HCT116 (cell line): ENCODE measurements around the gene HMGXB3. TPM values are rescaled to one million over a fixed set of nuclear protein-coding genes. Genes with fewer than 3 reads are reported as not detected.

Experiments
- ATAC-seq: fragments of 200-7000 bp; cut with Tn5 transposase; 2 replicates; pipeline ENCODE4 v1.9.1; 2020; ENCODE audit warnings: mild to moderate bottlenecking, moderate library complexity
- BruUV-seq: library from RNA; stranded (reverse); fragments of 400-500 nt; replicated peaks from 2 replicates; lab custom pipeline; 2021; lab: Mats Ljungman, UMichigan
- CTCF ChIA-PET: fragments of 300-600 bp; sonication (Branson Sonifier 250); formaldehyde crosslinking; loops from one replicate; lab custom pipeline; 2021; ENCODE audit warnings: antibody characterized with exemption; lab: Charles Lee
- POLR2A ChIA-PET: fragments of 300-600, 350-600 bp; sonication (Branson Sonifier 250); formaldehyde crosslinking; loops from one replicate; lab custom pipeline; 2021; ENCODE audit warnings: antibody characterized with exemption; lab: Charles Lee
- RAD21 ChIA-PET, 2 experiments: fragments of 300-600 bp; sonication (Branson Sonifier 250); formaldehyde crosslinking; loops; one replicate each; lab custom pipeline; 2023; ENCODE audit warnings: low total read pairs in 2 of 2; ENCODE audit not compliant: uncharacterized antibody in 2 of 2, unreplicated experiment in 2 of 2, low non-redundant PET in 1 of 2; lab: Charles Lee
- DNase-seq: peaks from one replicate; pipeline ENCODE4 v3.0.0-alpha.2; 2010; ENCODE audit warnings: low read depth, low spot score
- H2AFZ ChIP-seq: fragments of 200-600 bp; shearing (Covaris generic), sonication (generic); 2 replicates; pipeline ENCODE4 v1.6.1; 2017; ENCODE audit warnings: low read depth, mixed run types, mixed read lengths, antibody characterized with exemption, low read length; ENCODE audit not compliant: poor library complexity, severe bottlenecking
- H3K27ac ChIP-seq: 2 replicates; pipeline ENCODE4 v1.5.1; 2012; ENCODE audit warnings: low read depth, low read length
- H3K27me3 ChIP-seq: fragments of 200-600 bp; sonication (generic); 2 replicates; pipeline ENCODE4 v1.6.1; 2016; ENCODE audit warnings: mixed run types, low read length, mixed read lengths; ENCODE audit not compliant: insufficient read depth
- H3K36me3 ChIP-seq, 2 experiments: fragments of 200-500 bp in 1 of 2; fragments of 200-600 bp in 1 of 2; sonication (Bioruptor generic) in 1 of 2; sonication (generic) in 1 of 2; 2 replicates each; pipeline versions ENCODE4 v1.5.1 to v1.6.1; 2014 to 2016; ENCODE audit warnings: low read length in 2 of 2, inconsistent platforms in 1 of 2, mixed read lengths in 1 of 2, mixed run types in 1 of 2; ENCODE audit not compliant: insufficient read depth in 2 of 2, control insufficient read depth in 1 of 2
- H3K4me1 ChIP-seq, 2 experiments: fragments of 200-600 bp in 1 of 2; sonication (generic) in 1 of 2; 2 replicates each; pipeline versions ENCODE4 v1.5.1 to v1.6.1; 2012 to 2017; ENCODE audit warnings: low read length in 2 of 2, inconsistent platforms in 1 of 2, mild to moderate bottlenecking in 1 of 2, mixed read lengths in 1 of 2, mixed run types in 1 of 2, moderate library complexity in 1 of 2; ENCODE audit not compliant: insufficient read depth in 2 of 2, control insufficient read depth in 1 of 2
- H3K4me2 ChIP-seq: fragments of 200-600 bp; sonication (generic); 2 replicates; pipeline ENCODE4 v1.6.1; 2017; ENCODE audit warnings: mixed run types, low read length, mixed read lengths
- H3K4me3 ChIP-seq, 2 experiments: fragments of 200-600 bp in 1 of 2; sonication (generic) in 1 of 2; replicated peaks in 1 of 2; 2 replicates each; pipeline ENCODE4 v1.5.1; 2011 to 2016; ENCODE audit warnings: low read length in 2 of 2, control low read depth in 1 of 2, low read depth in 1 of 2, mild to moderate bottlenecking in 1 of 2, mixed read lengths in 1 of 2, mixed run types in 1 of 2
- H3K79me2 ChIP-seq: fragments of 200-600 bp; sonication (generic); 2 replicates; pipeline ENCODE4 v1.6.1; 2017; ENCODE audit warnings: mild to moderate bottlenecking, mixed run types, low read length, moderate library complexity, mixed read lengths; ENCODE audit not compliant: insufficient read depth
- H3K9ac ChIP-seq: fragments of 200-600 bp; sonication (generic); 2 replicates; pipeline ENCODE4 v1.6.1; 2016; ENCODE audit warnings: low read length, mixed read lengths
- H3K9me2 ChIP-seq: fragments of 200-600 bp; sonication (generic), shearing (Covaris generic); 2 replicates; pipeline ENCODE4 v1.6.1; 2017; ENCODE audit warnings: mixed run types, mild to moderate bottlenecking, moderate library complexity; ENCODE audit not compliant: insufficient read depth
- H3K9me3 ChIP-seq, 2 experiments: fragments of 200-500 bp in 1 of 2; fragments of 200-600 bp in 1 of 2; sonication (Bioruptor generic) in 1 of 2; sonication (generic) in 1 of 2; 2 replicates each; pipeline ENCODE4 v1.6.1; 2014 to 2017; ENCODE audit warnings: low read length in 2 of 2, mixed read lengths in 2 of 2, inconsistent platforms in 1 of 2, low read depth in 1 of 2, mild to moderate bottlenecking in 1 of 2, mixed run types in 1 of 2, moderate library complexity in 1 of 2; ENCODE audit not compliant: control insufficient read depth in 1 of 2, insufficient read depth in 1 of 2
- H4K20me1 ChIP-seq: fragments of 200-600 bp; sonication (generic), shearing (Covaris generic); 2 replicates; pipeline ENCODE4 v1.6.1; 2017; ENCODE audit warnings: mixed run types, mild to moderate bottlenecking, moderate library complexity; ENCODE audit not compliant: insufficient read depth
- CBX3 ChIP-seq: IDR thresholded peaks from 2 replicates; pipeline ENCODE4 v1.6.1; 2012; ENCODE audit warnings: low read depth
- EGR1 ChIP-seq: IDR thresholded peaks from 2 replicates; pipeline ENCODE4 v1.6.1; 2012; ENCODE audit warnings: low read depth
- FOSL1 ChIP-seq: IDR thresholded peaks from 2 replicates; pipeline ENCODE4 v1.6.1; 2012; ENCODE audit warnings: low read depth
- JUND ChIP-seq: IDR thresholded peaks from 2 replicates; pipeline ENCODE4 v1.6.1; 2012
- POLR2A ChIP-seq: IDR thresholded peaks from 2 replicates; pipeline ENCODE4 v1.7.0; 2011; ENCODE audit warnings: borderline replicate concordance; ENCODE audit not compliant: insufficient read depth, insufficient read length; ENCODE audit errors: extremely low read depth
- SIN3A ChIP-seq: IDR thresholded peaks from 2 replicates; pipeline ENCODE4 v1.6.1; 2012; ENCODE audit warnings: low read depth
- SRF ChIP-seq: IDR thresholded peaks from 2 replicates; pipeline ENCODE4 v1.6.1; 2012; ENCODE audit warnings: low read depth
- YY1 ChIP-seq: IDR thresholded peaks from 2 replicates; pipeline ENCODE4 v1.6.1; 2011; ENCODE audit warnings: low read length, low read depth, moderate library complexity, mild to moderate bottlenecking; ENCODE audit not compliant: insufficient replicate concordance; ENCODE audit errors: extremely low read depth
- ZNF274 ChIP-seq: fragments of 200-500 bp; sonication (Bioruptor generic); IDR thresholded peaks from 2 replicates; pipeline ENCODE4 v1.6.1; 2014; ENCODE audit warnings: mild to moderate bottlenecking, low read depth, low read length, inconsistent platforms
- intact Hi-C: fragments of 100-400 bp; cut with micrococcal nuclease; formaldehyde crosslinking; loops from 2 replicates; pipeline ENCODE4 v1.10.0; 2022
- total RNA-seq: library from RNA; stranded (reverse); gene quantifications from one replicate; pipeline ENCODE4 v1.2.1, GENCODE V29; 2021; ENCODE audit not compliant: unreplicated experiment
- TF ChIP-seq, protein P1 (sequence below): IDR thresholded peaks from 2 replicates; pipeline ENCODE4 v1.6.1; 2012; ENCODE audit warnings: low read depth
- TF ChIP-seq, protein P2 (sequence below): IDR thresholded peaks from 2 replicates; pipeline ENCODE4 v1.6.1; 2011; ENCODE audit warnings: mild to moderate bottlenecking, low read length, moderate library complexity; ENCODE audit not compliant: insufficient replicate concordance; ENCODE audit errors: extremely low read depth
- TF ChIP-seq, protein P3 (sequence below): IDR thresholded peaks from 2 replicates; pipeline ENCODE4 v1.6.1; 2012
- TF ChIP-seq, protein P4 (sequence below), 3 experiments: fragments of 200-600 bp in 1 of 3; sonication (generic) in 1 of 3; IDR thresholded peaks in 2 of 3; conservative IDR thresholded peaks in 1 of 3; 2 replicates each; pipeline ENCODE4 v1.5.1; 2012 to 2017; ENCODE audit warnings: low read depth in 2 of 3, low read length in 2 of 3, antibody characterized with exemption in 1 of 3, borderline replicate concordance in 1 of 3, control low read depth in 1 of 3, mild to moderate bottlenecking in 1 of 3, mixed read lengths in 1 of 3, mixed run types in 1 of 3, moderate library complexity in 1 of 3; ENCODE audit not compliant: insufficient read depth in 1 of 3

HMGXB3 gene
- total RNA-seq, 1 experiment from 2014 or later, result 41.8 TPM

DNA sequence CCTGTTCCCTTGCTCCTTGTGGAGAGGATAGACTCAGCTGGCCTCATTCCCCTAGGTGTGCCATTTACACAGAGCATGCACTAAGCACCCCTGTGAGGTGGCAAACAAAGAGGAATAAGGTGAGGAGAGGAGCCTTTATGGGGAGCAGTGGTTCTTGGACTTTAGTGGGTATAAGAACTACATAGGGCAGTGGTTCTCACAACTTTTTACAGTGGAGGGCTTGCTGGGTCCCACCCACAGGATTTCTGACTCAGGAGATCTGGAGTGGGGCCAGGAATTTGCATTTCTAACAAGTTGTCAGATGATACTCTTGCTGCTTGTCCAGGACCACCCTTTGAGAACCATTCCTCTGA lies 43.8 kb downstream of the HMGXB3 start (continued):
- TF ChIP-seq, protein P1, sequence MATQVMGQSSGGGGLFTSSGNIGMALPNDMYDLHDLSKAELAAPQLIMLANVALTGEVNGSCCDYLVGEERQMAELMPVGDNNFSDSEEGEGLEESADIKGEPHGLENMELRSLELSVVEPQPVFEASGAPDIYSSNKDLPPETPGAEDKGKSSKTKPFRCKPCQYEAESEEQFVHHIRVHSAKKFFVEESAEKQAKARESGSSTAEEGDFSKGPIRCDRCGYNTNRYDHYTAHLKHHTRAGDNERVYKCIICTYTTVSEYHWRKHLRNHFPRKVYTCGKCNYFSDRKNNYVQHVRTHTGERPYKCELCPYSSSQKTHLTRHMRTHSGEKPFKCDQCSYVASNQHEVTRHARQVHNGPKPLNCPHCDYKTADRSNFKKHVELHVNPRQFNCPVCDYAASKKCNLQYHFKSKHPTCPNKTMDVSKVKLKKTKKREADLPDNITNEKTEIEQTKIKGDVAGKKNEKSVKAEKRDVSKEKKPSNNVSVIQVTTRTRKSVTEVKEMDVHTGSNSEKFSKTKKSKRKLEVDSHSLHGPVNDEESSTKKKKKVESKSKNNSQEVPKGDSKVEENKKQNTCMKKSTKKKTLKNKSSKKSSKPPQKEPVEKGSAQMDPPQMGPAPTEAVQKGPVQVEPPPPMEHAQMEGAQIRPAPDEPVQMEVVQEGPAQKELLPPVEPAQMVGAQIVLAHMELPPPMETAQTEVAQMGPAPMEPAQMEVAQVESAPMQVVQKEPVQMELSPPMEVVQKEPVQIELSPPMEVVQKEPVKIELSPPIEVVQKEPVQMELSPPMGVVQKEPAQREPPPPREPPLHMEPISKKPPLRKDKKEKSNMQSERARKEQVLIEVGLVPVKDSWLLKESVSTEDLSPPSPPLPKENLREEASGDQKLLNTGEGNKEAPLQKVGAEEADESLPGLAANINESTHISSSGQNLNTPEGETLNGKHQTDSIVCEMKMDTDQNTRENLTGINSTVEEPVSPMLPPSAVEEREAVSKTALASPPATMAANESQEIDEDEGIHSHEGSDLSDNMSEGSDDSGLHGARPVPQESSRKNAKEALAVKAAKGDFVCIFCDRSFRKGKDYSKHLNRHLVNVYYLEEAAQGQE, result no peak
- TF ChIP-seq, protein P2, sequence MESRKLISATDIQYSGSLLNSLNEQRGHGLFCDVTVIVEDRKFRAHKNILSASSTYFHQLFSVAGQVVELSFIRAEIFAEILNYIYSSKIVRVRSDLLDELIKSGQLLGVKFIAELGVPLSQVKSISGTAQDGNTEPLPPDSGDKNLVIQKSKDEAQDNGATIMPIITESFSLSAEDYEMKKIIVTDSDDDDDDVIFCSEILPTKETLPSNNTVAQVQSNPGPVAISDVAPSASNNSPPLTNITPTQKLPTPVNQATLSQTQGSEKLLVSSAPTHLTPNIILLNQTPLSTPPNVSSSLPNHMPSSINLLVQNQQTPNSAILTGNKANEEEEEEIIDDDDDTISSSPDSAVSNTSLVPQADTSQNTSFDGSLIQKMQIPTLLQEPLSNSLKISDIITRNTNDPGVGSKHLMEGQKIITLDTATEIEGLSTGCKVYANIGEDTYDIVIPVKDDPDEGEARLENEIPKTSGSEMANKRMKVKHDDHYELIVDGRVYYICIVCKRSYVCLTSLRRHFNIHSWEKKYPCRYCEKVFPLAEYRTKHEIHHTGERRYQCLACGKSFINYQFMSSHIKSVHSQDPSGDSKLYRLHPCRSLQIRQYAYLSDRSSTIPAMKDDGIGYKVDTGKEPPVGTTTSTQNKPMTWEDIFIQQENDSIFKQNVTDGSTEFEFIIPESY, result no peak

DNA sequence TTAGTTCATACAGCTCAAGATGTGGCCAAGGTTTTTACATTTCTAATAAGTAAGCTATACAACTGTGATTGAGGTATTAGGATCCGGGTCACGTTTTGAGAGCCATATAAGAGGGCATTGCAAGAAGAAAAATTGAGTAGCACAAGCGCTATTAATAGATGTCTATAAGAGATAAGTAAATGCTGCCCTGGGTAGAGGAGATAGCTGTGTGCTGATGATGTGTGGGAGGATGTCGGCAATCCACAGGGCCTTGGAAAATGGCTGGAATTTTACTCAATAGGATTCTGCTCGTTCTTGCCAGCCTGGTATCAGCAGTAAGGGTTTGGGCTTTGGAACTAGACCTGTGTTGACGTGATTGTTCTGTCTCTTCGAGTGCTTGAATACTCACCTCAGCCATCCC lies 44.2 kb downstream of the HMGXB3 start:
- no peaks in the 10 kb centered on the region; the same call in 1 of the 2 replicates for H4K20me1 ChIP-seq
- BruUV-seq, result no TSS peak
- H3K4me3 ChIP-seq, result no peak overlapping the region
- H3K27ac ChIP-seq, result no peak overlapping the region
- no peaks in the 10 kb centered on the region for H3K9me3 ChIP-seq
- intact Hi-C loops, result loop anchor here (10.0 kb wide), 1 partner anchor 170 kb away; no protein-coding TSS in a partner anchor
- POLR2A ChIA-PET, result no interaction called here
- peaks cover 52 to 63% of the 10 kb centered on the region in 2 experiments; a peak in 3 of 4 replicates for H3K36me3 ChIP-seq
- peaks cover 10% of the 10 kb centered on the region; the same call in 1 of the 2 replicates for H3K79me2 ChIP-seq
- RAD21 ChIA-PET, result no interaction called here
- H3K27me3 ChIP-seq, result no peaks in the 10 kb centered on the region
- DNase-seq (no peak), ATAC-seq (no peak)
- CTCF ChIA-PET, result interaction anchor here (1.2 kb wide), 1 partner anchor 211 kb away, joined by 3 read pairs; no protein-coding TSS in a partner anchor
- H2AFZ ChIP-seq, result no peak overlapping the region
- no peak overlapping the region for H3K9ac ChIP-seq
- no peaks in the 10 kb centered on the region for H3K9me2 ChIP-seq
- H3K4me2 ChIP-seq, result no peak overlapping the region
- H3K4me1 ChIP-seq, result peaks cover 0 to 23% of the 10 kb centered on the region in 2 experiments; a peak in 2 of 4 replicates
- TF ChIP-seq ZNF274 (no peak), SIN3A (no peak), POLR2A (no peak), CBX3 (no peak), JUND (no peak), FOSL1 (no peak), YY1 (no peak), SRF (no peak), EGR1 (no peak)
- TF ChIP-seq, protein P3, sequence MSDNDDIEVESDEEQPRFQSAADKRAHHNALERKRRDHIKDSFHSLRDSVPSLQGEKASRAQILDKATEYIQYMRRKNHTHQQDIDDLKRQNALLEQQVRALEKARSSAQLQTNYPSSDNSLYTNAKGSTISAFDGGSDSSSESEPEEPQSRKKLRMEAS, result no peak
- TF ChIP-seq, protein P4, sequence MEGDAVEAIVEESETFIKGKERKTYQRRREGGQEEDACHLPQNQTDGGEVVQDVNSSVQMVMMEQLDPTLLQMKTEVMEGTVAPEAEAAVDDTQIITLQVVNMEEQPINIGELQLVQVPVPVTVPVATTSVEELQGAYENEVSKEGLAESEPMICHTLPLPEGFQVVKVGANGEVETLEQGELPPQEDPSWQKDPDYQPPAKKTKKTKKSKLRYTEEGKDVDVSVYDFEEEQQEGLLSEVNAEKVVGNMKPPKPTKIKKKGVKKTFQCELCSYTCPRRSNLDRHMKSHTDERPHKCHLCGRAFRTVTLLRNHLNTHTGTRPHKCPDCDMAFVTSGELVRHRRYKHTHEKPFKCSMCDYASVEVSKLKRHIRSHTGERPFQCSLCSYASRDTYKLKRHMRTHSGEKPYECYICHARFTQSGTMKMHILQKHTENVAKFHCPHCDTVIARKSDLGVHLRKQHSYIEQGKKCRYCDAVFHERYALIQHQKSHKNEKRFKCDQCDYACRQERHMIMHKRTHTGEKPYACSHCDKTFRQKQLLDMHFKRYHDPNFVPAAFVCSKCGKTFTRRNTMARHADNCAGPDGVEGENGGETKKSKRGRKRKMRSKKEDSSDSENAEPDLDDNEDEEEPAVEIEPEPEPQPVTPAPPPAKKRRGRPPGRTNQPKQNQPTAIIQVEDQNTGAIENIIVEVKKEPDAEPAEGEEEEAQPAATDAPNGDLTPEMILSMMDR (IDR thresholded peaks at IDR 0.05 in 2 of 3, conservative IDR thresholded peaks at IDR 0.05 in 1 of 3; ENCODE audit: borderline replicate concordance in 1 of 3, insufficient read depth in 1 of 3, low read depth in 2 of 3, low read length in 2 of 3), result no peak
- TF ChIP-seq, protein P1, result no peak
